Cortex of kidney (tissue), 1 donor: ENCODE data around the gene ADGRG7.
"Not testable (repeated sequence)": the region's sequence is repeated elsewhere in the genome, so short reads cannot be mapped to it uniquely, and the experiment has no call there.

ENCODE experiments used
- DNase-seq: peaks from one replicate; lab custom pipeline; 2025; lab: John Stamatoyannopoulos, UW

Gene ADGRG7

GRCh38 chr3:100645913-100646312 lies 36.5 kb downstream of the ADGRG7 start:
- no peak for DNase-seq

- DNase-seq, result no peak
These were observed 37.8 kb downstream of the ADGRG7 start for GRCh38 chr3:100647171-100647570.

- no peak for DNase-seq
These were observed 38.3 kb downstream of the ADGRG7 start for GRCh38 chr3:100647657-100648056.

- DNase-seq, result no peak
These were observed 41.5 kb downstream of the ADGRG7 start for GRCh38 chr3:100650651-100651619.

- no peak for DNase-seq
These were observed 44.3 kb downstream of the ADGRG7 start for GRCh38 chr3:100653604-100654294.

GRCh38 chr3:100656945-100657344 lies 47.5 kb downstream of the ADGRG7 start:
- DNase-seq, result no peak

- DNase-seq, result not testable (repeated sequence)
These were observed 51.9 kb downstream of the ADGRG7 start for GRCh38 chr3:100661294-100661693.

- DNase-seq, result no peak
These were observed 52.9 kb downstream of the ADGRG7 start for GRCh38 chr3:100662113-100662823.

GRCh38 chr3:100665230-100665629 lies 55.8 kb downstream of the ADGRG7 start:
- DNase-seq, result no peak

GRCh38 chr3:100666699-100667098 lies 57.3 kb downstream of the ADGRG7 start:
- not testable (repeated sequence) for DNase-seq

GRCh38 chr3:100667316-100667715 lies 57.9 kb downstream of the ADGRG7 start:
- not testable (repeated sequence) for DNase-seq

- not testable (repeated sequence) for DNase-seq
These were observed 61.6 kb downstream of the ADGRG7 start for GRCh38 chr3:100670995-100671394.

- no peak for DNase-seq
These were observed 72.1 kb downstream of the ADGRG7 start for GRCh38 chr3:100681496-100681895.

GRCh38 chr3:100682056-100682853 lies 72.9 kb downstream of the ADGRG7 start:
- no peak for DNase-seq

- DNase-seq, result no peak
These were observed 73.7 kb downstream of the ADGRG7 start for GRCh38 chr3:100682854-100683760.

GRCh38 chr3:100693225-100693624 lies 83.8 kb downstream of the ADGRG7 start:
- DNase-seq, result no peak

GRCh38 chr3:100695696-100696095 lies 86.3 kb downstream of the ADGRG7 start:
- no peak for DNase-seq

- DNase-seq, result no peak
These were observed 86.8 kb downstream of the ADGRG7 start for GRCh38 chr3:100696161-100696560.

- no peak for DNase-seq
These were observed 87.8 kb downstream of the ADGRG7 start for GRCh38 chr3:100697172-100697571.

GRCh38 chr3:100697723-100698285 lies 88.4 kb downstream of the ADGRG7 start:
- no peak for DNase-seq
